ENCODE data around the gene TSPAN9.

The TSPAN9 gene

DNA sequence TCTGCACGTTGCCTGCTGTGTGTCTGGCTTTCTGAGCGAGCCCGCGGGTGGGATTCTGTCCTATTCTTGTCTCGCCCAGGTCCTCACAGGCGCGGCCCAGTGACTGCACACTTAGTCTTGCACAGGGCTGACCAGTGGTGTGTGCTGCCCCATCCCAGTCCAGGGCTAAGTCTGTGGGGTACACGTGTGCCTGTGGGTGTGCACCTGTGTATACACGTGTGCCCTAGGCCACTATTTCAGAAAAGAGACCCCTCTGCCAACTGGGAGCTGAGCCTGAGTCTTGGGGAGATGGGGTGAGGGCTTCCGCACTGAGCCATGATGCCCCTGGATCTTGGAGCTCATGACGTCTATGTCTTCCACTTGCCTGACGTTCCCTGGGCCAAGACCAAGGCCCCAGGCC, 228.3 kb downstream of the TSPAN9 start:
- no peak for DNase-seq

DNA sequence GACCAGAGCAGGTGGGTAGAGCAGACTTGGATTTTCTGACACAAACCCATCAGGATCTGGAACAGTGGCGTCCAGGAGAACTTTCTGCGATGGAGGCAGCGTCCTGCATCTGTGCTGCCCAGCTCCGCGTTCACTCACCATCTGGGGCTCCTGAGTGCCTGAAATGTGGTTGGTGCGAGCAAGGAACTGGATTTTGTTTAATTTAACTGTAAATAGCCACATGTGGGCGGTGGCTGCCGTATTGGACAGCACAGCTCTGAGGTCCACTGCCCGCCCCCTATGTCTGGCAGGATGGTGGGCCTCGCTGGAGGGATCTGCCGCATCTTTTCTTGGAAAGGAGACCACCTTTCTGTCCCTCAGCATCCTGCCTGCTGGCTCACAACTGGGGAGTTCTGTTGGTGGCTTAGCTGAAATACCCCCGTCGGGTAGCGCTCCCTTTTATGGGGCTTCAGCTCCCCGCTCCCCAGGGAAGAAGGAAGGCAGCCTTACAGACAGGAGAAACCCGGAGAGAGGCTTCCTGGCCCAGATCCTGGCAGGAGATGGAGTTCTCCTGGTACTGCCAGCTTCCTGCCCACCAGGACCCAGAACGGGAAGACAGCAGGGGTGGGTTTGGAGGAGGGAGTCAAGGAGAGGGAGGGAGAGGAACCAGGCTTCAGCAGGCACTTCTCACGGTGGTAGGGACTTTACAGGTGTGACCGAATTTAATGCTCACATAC, 228.9 kb downstream of the TSPAN9 start:
- no peak for DNase-seq

- no peak for DNase-seq
These were observed 230.2 kb downstream of the TSPAN9 start for GRCh38 chr12:3307389-3307788.

GRCh38 chr12:3308063-3308462, 230.9 kb downstream of the TSPAN9 start:
- no peak for DNase-seq

DNA sequence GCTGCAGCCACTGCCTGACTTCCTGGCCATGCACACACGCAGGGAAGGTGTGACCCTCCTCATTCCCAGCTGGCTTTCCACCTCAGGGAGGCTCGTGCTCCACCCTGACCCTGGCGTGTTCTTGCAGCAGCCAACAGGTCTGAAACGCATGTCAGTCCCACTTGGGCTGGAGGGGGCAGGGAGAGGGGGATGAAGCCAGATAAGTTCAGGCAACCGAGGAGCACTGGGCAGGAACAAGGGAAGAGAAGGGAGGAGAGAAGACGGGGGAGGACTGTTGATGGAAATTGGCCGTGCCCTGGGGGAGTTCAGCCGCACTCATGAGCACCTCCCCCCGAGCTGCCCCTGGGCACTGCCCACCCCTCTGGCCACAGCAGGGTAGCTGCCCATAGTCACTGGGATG, 231.4 kb downstream of the TSPAN9 start:
- DNase-seq: no peak

DNA sequence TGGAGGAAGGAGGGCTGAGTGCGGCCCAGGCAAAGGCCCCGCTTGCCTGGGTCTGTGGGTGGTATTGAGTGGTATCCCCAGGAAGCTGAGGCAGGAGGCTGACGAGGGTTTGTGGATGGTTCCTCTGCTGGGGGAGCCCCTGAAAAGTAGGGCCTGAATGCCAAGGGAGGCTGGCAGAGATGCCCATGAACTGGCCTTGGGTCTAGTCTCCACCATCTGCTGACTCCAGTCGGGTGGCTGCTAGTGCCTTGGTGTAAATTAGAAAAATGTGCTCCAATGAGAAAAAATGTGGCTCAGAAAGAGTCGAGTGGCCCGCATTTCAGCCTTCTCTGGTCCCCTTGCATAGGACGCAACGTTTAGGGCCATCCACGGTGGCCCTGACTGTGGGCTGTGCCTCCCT, 232.6 kb downstream of the TSPAN9 start:
- no peak for DNase-seq

GRCh38 chr12:3310271-3311026, 233.3 kb downstream of the TSPAN9 start:
- DNase-seq: no peak

- no peak for DNase-seq
These were observed 233.8 kb downstream of the TSPAN9 start for GRCh38 chr12:3311027-3311402.

DNA sequence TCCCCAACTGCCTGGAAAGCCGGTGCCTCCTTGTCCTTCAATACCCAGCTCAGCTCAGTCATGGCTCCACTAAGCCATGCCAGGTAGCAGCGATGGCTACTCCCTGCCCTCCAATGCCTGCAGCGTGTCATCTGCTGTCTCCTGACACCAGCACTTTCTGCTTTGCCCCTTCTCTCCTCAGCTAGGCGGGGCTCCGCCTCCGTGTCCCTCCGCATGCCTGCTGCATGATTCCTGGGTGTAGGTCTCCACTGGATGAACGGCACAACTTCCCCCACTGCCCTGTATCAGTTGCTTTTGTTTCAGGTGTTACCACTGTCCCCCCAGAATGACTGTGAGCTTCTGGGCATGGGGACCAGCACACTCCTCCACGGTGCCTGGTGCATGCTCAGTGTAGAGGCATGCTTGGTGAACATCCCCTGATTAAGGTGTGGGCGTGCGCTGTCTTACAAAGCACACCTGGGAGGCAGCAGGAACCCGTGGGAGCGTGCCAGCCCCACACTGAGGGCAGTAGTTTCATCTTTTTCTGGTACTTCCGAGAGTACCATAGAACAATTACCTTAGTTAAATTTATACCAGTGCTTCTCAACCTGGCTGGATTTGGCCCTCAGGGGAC, 234.4 kb downstream of the TSPAN9 start:
- no peak for DNase-seq

DNA sequence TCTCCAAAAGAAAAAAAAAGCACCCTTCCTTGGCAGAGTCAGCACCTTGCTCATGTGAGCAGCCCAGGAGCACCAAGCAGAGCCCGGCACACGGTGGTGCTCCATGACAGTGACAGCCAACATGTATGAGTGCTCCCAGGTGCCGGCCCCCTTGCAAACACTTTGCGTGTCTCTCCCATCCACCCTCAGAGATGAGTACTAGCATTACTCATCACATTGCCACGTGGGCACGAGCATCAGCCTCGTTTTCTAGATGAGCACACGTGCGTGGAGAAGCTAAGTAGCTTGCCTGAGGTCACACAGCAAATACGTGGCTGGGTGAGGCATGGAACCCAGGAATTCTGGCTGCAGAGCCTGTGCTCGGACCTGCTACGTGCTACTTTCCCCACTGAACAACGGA, 235.9 kb downstream of the TSPAN9 start:
- no peak for DNase-seq

DNA sequence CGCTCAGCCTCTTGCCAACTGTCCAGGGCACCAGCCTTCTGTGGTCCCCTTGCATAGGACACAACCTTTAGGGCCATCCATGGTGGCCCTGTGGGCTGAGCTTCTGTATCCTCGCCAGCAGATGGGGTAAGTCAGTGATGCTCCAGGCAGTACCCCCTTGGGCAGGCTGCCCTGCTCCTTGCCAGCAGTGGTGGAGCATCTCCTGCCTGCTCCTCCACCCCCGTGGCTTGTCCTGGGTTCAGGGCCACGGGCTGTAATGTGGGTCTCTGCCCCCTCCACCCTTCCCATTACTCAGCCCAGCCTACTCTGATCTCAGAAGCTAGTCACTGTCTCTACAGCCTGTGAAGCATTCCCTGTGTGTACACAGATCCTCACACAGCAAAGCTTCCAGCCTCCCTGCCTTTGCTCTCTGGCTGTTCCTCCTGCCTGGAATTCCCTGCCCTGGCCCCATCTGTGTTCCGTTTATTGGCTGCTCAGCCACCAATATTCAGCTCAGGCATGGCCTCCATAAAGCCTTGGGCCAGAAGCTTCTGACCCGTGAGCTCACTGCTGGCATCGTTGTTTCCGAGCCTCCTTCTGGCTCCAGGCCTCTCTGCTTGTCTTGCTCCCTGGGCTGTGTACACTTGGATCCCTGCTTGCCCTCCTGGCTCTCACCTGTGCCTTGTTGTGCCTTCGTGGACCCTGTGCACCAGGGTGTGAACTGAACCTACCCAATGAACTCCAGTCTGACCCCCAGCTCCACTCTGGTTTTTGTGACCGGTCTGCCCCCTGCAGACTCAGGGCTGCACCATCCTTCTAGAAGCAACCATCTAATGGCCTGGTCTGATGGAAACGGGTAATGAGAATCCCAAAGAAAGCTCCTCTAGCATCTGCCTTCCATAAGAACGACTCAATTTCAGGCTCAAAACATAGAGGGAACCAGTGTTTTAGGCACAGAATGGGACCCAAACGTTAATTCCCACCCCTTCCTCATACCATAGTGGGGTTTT, 236.8 kb downstream of the TSPAN9 start:
- no peak for DNase-seq

GRCh38 chr12:3315201-3315661, 238.1 kb downstream of the TSPAN9 start:
- DNase-seq: no peak

- DNase-seq: no peak
These were observed 239.7 kb downstream of the TSPAN9 start for GRCh38 chr12:3316776-3317480.

- DNase-seq: no peak
These were observed 240.3 kb downstream of the TSPAN9 start for GRCh38 chr12:3317481-3317815.

- DNase-seq: no peak
These were observed 240.8 kb downstream of the TSPAN9 start for GRCh38 chr12:3317841-3318501.

- DNase-seq: no peak
These were observed 242.7 kb downstream of the TSPAN9 start for GRCh38 chr12:3319723-3320492.

- no peak for DNase-seq
These were observed 243.8 kb downstream of the TSPAN9 start for GRCh38 chr12:3320881-3321509.

DNA sequence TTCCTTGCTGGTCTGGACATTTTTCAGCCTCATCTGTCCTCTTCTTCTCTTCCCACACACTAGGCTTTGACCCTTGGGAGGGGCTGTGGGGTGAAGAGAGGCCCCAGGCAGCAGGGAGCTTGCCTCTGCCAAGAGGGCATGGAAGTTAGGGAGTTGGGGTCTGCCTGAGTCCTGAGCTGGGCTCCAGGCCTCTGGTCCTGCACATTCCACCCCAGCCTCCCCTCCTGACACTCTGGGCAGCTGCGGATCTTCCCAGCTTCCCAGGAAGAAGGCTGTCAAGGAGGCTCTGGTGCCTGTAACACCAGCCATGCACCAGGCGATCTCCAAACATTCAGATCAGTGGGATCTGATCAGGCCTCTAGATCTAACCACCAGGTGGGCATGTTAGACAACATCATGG, 244.7 kb downstream of the TSPAN9 start:
- no peak for DNase-seq

DNA sequence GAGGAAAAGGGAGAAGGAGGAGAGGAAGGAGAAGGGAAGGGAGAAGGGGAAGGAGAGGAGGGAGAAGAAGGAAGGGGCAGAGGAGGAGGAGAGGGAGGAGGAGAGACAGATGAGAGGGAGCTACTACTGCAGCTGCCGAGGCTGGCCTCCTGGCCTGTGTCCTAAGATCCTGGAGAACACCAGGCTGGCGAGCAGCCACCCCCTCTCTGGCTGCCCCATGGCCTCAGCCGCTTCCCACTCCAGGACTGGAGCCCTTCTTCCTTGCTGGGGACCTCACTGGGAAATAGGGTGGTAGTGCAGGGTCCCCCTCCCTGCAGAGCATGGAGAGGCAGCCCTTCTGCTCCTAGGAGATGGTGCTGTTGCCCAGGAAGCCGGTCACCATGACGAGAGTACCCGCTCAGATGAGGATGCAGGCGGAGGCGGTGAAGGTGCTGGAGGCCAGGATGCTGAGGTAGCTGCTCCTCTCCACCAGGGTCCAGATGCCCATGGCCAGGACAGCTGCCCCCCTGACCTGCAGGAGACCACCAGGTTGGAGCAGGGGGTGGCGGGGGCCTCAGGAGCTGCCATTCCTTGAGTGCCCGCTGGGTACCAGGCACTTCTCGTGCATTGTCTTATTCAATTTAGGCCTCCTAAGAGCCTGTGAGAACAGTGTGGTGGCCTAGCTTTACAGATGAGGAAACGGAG, 246.0 kb downstream of the TSPAN9 start:
- no peak for DNase-seq

GRCh38 chr12:3325736-3326135, 248.6 kb downstream of the TSPAN9 start:
- DNase-seq: no peak
